GM21786 (cell line): Measurements from ENCODE around the gene C11orf98.
"Not testable (repeated sequence)": the region's sequence is repeated elsewhere in the genome, so short reads cannot be mapped to it uniquely, and the experiment has no call there.

Source experiments
- ATAC-seq: cut with Tn5 transposase; IDR thresholded peaks from one replicate; pipeline ENCODE4 v1.9.1; 2021; ENCODE audit not compliant: unreplicated experiment

C11orf98 gene

GRCh38 chr11:62687508-62688396, 22.7 kb upstream of the C11orf98 start:
- no peak for ATAC-seq

- no peak for ATAC-seq
Measured at GRCh38 chr11:62682518-62682917, 17.5 kb upstream of the C11orf98 start.

GRCh38 chr11:62680825-62681240, 15.8 kb upstream of the C11orf98 start:
- ATAC-seq: peak; percentile 58

- ATAC-seq: no peak
Measured at GRCh38 chr11:62678770-62679696, 14.0 kb upstream of the C11orf98 start, which contains the start of gene UBXN1. TSS of gene UBXN1 (minus strand) at chr11:62679073. CDS start at chr11:62678923, 150 bp downstream.

- ATAC-seq: no peak
Measured at GRCh38 chr11:62678433-62678769, 13.4 kb upstream of the C11orf98 start.

GRCh38 chr11:62677714-62678113, 12.7 kb upstream of the C11orf98 start:
- no peak for ATAC-seq

GRCh38 chr11:62677156-62677555, 12.1 kb upstream of the C11orf98 start:
- ATAC-seq: no peak

- ATAC-seq: no peak
Measured at GRCh38 chr11:62676698-62677097, 11.7 kb upstream of the C11orf98 start.

GRCh38 chr11:62675415-62675814, 10.4 kb upstream of the C11orf98 start:
- ATAC-seq: not testable (repeated sequence)

- no peak for ATAC-seq
Measured at GRCh38 chr11:62673196-62673525, 8.2 kb upstream of the C11orf98 start.

GRCh38 chr11:62671608-62672389, 6.8 kb upstream of the C11orf98 start, which contains the start of the genes LBHD1 and UQCC3:
TSS of gene LBHD1 (minus strand) at chr11:62672267. CDS start at chr11:62670031, 2,236 bp downstream.
TSS of gene UQCC3 (plus strand) at chr11:62671673. CDS start at chr11:62671746, 73 bp downstream.
- ATAC-seq: peak; percentile 58

GRCh38 chr11:62671236-62671607, 6.2 kb upstream of the C11orf98 start:
- ATAC-seq: no peak

- ATAC-seq: no peak
Measured at GRCh38 chr11:62669420-62670161, 4.6 kb upstream of the C11orf98 start.

- ATAC-seq: no peak
Measured at GRCh38 chr11:62667460-62667859, 2.5 kb upstream of the C11orf98 start.

GRCh38 chr11:62666259-62666926, 1.4 kb upstream of the C11orf98 start:
- ATAC-seq: no peak

- peak; percentile 16 for ATAC-seq
Measured at GRCh38 chr11:62665599-62666258, 719 bp upstream of the C11orf98 start.

GRCh38 chr11:62664405-62665074, 470 bp downstream of the C11orf98 start:
- ATAC-seq: peak; percentile 25

- ATAC-seq: no peak
Measured at GRCh38 chr11:62656796-62657429, 8.1 kb downstream of the C11orf98 start.
